HCT116 (cell line): ENCODE data around the gene CRACDL. TPM values are rescaled to one million over a fixed set of nuclear protein-coding genes. Genes with fewer than 3 reads are reported as not detected.

Source experiments
- ATAC-seq: fragments of 200-7000 bp; cut with Tn5 transposase; 2 replicates; pipeline ENCODE4 v1.9.1; 2020; ENCODE audit warnings: mild to moderate bottlenecking, moderate library complexity
- BruUV-seq: library from RNA; stranded (reverse); fragments of 400-500 nt; replicated peaks from 2 replicates; lab custom pipeline; 2021; lab: Mats Ljungman, UMichigan
- CTCF ChIA-PET: fragments of 300-600 bp; sonication (Branson Sonifier 250); formaldehyde crosslinking; loops from one replicate; lab custom pipeline; 2021; ENCODE audit warnings: antibody characterized with exemption; lab: Charles Lee
- POLR2A ChIA-PET: fragments of 300-600, 350-600 bp; sonication (Branson Sonifier 250); formaldehyde crosslinking; loops from one replicate; lab custom pipeline; 2021; ENCODE audit warnings: antibody characterized with exemption; lab: Charles Lee
- RAD21 ChIA-PET, 2 experiments: fragments of 300-600 bp; sonication (Branson Sonifier 250); formaldehyde crosslinking; loops; one replicate each; lab custom pipeline; 2023; ENCODE audit warnings: low total read pairs in 2 of 2; ENCODE audit not compliant: uncharacterized antibody in 2 of 2, unreplicated experiment in 2 of 2, low non-redundant PET in 1 of 2; lab: Charles Lee
- DNase-seq: peaks from one replicate; pipeline ENCODE4 v3.0.0-alpha.2; 2010; ENCODE audit warnings: low read depth, low spot score
- H2AFZ ChIP-seq: fragments of 200-600 bp; shearing (Covaris generic), sonication (generic); 2 replicates; pipeline ENCODE4 v1.6.1; 2017; ENCODE audit warnings: low read depth, mixed run types, mixed read lengths, antibody characterized with exemption, low read length; ENCODE audit not compliant: poor library complexity, severe bottlenecking
- H3K27ac ChIP-seq: 2 replicates; pipeline ENCODE4 v1.5.1; 2012; ENCODE audit warnings: low read depth, low read length
- H3K27me3 ChIP-seq: fragments of 200-600 bp; sonication (generic); 2 replicates; pipeline ENCODE4 v1.6.1; 2016; ENCODE audit warnings: mixed run types, low read length, mixed read lengths; ENCODE audit not compliant: insufficient read depth
- H3K36me3 ChIP-seq, 2 experiments: fragments of 200-500 bp in 1 of 2; fragments of 200-600 bp in 1 of 2; sonication (Bioruptor generic) in 1 of 2; sonication (generic) in 1 of 2; 2 replicates each; pipeline versions ENCODE4 v1.5.1 to v1.6.1; 2014 to 2016; ENCODE audit warnings: low read length in 2 of 2, inconsistent platforms in 1 of 2, mixed read lengths in 1 of 2, mixed run types in 1 of 2; ENCODE audit not compliant: insufficient read depth in 2 of 2, control insufficient read depth in 1 of 2
- H3K4me1 ChIP-seq, 2 experiments: fragments of 200-600 bp in 1 of 2; sonication (generic) in 1 of 2; 2 replicates each; pipeline versions ENCODE4 v1.5.1 to v1.6.1; 2012 to 2017; ENCODE audit warnings: low read length in 2 of 2, inconsistent platforms in 1 of 2, mild to moderate bottlenecking in 1 of 2, mixed read lengths in 1 of 2, mixed run types in 1 of 2, moderate library complexity in 1 of 2; ENCODE audit not compliant: insufficient read depth in 2 of 2, control insufficient read depth in 1 of 2
- H3K4me2 ChIP-seq: fragments of 200-600 bp; sonication (generic); 2 replicates; pipeline ENCODE4 v1.6.1; 2017; ENCODE audit warnings: mixed run types, low read length, mixed read lengths
- H3K4me3 ChIP-seq, 2 experiments: fragments of 200-600 bp in 1 of 2; sonication (generic) in 1 of 2; replicated peaks in 1 of 2; 2 replicates each; pipeline ENCODE4 v1.5.1; 2011 to 2016; ENCODE audit warnings: low read length in 2 of 2, control low read depth in 1 of 2, low read depth in 1 of 2, mild to moderate bottlenecking in 1 of 2, mixed read lengths in 1 of 2, mixed run types in 1 of 2
- H3K79me2 ChIP-seq: fragments of 200-600 bp; sonication (generic); 2 replicates; pipeline ENCODE4 v1.6.1; 2017; ENCODE audit warnings: mild to moderate bottlenecking, mixed run types, low read length, moderate library complexity, mixed read lengths; ENCODE audit not compliant: insufficient read depth
- H3K9ac ChIP-seq: fragments of 200-600 bp; sonication (generic); 2 replicates; pipeline ENCODE4 v1.6.1; 2016; ENCODE audit warnings: low read length, mixed read lengths
- H3K9me2 ChIP-seq: fragments of 200-600 bp; sonication (generic), shearing (Covaris generic); 2 replicates; pipeline ENCODE4 v1.6.1; 2017; ENCODE audit warnings: mixed run types, mild to moderate bottlenecking, moderate library complexity; ENCODE audit not compliant: insufficient read depth
- H3K9me3 ChIP-seq, 2 experiments: fragments of 200-500 bp in 1 of 2; fragments of 200-600 bp in 1 of 2; sonication (Bioruptor generic) in 1 of 2; sonication (generic) in 1 of 2; 2 replicates each; pipeline ENCODE4 v1.6.1; 2014 to 2017; ENCODE audit warnings: low read length in 2 of 2, mixed read lengths in 2 of 2, inconsistent platforms in 1 of 2, low read depth in 1 of 2, mild to moderate bottlenecking in 1 of 2, mixed run types in 1 of 2, moderate library complexity in 1 of 2; ENCODE audit not compliant: control insufficient read depth in 1 of 2, insufficient read depth in 1 of 2
- H4K20me1 ChIP-seq: fragments of 200-600 bp; sonication (generic), shearing (Covaris generic); 2 replicates; pipeline ENCODE4 v1.6.1; 2017; ENCODE audit warnings: mixed run types, mild to moderate bottlenecking, moderate library complexity; ENCODE audit not compliant: insufficient read depth
- CEBPB ChIP-seq: IDR thresholded peaks from 2 replicates; pipeline ENCODE4 v1.6.1; 2012; ENCODE audit warnings: low read depth
- EZH2 ChIP-seq: fragments of 200-600 bp; sonication (generic); IDR thresholded peaks from 2 replicates; pipeline ENCODE4 v1.6.1; 2017; ENCODE audit warnings: antibody characterized with exemption, mixed run types
- MAX ChIP-seq: IDR thresholded peaks from 2 replicates; pipeline ENCODE4 v1.6.1; 2012
- POLR2AphosphoS5 ChIP-seq: IDR thresholded peaks from 2 replicates; pipeline ENCODE4 v1.6.1; 2011; ENCODE audit warnings: mild to moderate bottlenecking, low read depth, low read length, moderate library complexity
- SIN3A ChIP-seq: IDR thresholded peaks from 2 replicates; pipeline ENCODE4 v1.6.1; 2012; ENCODE audit warnings: low read depth
- SP1 ChIP-seq: IDR thresholded peaks from 2 replicates; pipeline ENCODE4 v1.6.1; 2012; ENCODE audit warnings: low read depth
- TCF7L2 ChIP-seq: IDR thresholded peaks from 2 replicates; pipeline ENCODE4 v1.7.0; 2011; ENCODE audit warnings: borderline replicate concordance, inconsistent platforms; ENCODE audit not compliant: insufficient read depth, insufficient read length; ENCODE audit errors: extremely low read depth
- ZBTB33 ChIP-seq: IDR thresholded peaks from 2 replicates; pipeline ENCODE4 v1.6.1; 2011; ENCODE audit warnings: mild to moderate bottlenecking, low read length, moderate library complexity; ENCODE audit not compliant: insufficient replicate concordance; ENCODE audit errors: extremely low read depth
- intact Hi-C: fragments of 100-400 bp; cut with micrococcal nuclease; formaldehyde crosslinking; loops from 2 replicates; pipeline ENCODE4 v1.10.0; 2022
- total RNA-seq: library from RNA; stranded (reverse); gene quantifications from one replicate; pipeline ENCODE4 v1.2.1, GENCODE V29; 2021; ENCODE audit not compliant: unreplicated experiment

Gene CRACDL
- total RNA-seq, 1 experiment from 2014 or later: 1.1 TPM

GRCh38 chr2:98909317-98910211 is 26.5 kb downstream of the CRACDL start:
- Histone ChIP-seq H3K4me2 (peak overlapping the region; percentile 24), H4K20me1 (no peaks in the 10 kb centered on the region), H3K4me1 (peaks cover 36 to 46% of the 10 kb centered on the region in 2 experiments), H3K9ac (no peak overlapping the region), H2AFZ (no peak overlapping the region), H3K36me3 (no peaks in the 10 kb centered on the region), H3K9me3 (no peaks in the 10 kb centered on the region)
- RAD21 ChIA-PET: no interaction called here
- TF ChIP-seq MAX: peak; percentile 40; the same call in 1 of the 2 replicates
- no peak for TF ChIP-seq CEBPB
- TF ChIP-seq, all 23 proteins: peak for 1
- no peak overlapping the region for H3K27ac ChIP-seq
- H3K79me2 ChIP-seq: no peaks in the 10 kb centered on the region
- ATAC-seq: peak; percentile 33; the same call in 1 of the 2 replicates
- CTCF ChIA-PET: no interaction called here
- intact Hi-C loops: loop anchor here (10.0 kb wide), 1 partner anchor 85 kb away; no protein-coding TSS in a partner anchor
- BruUV-seq: no TSS peak
- no peak for DNase-seq
- H3K9me2 ChIP-seq: no peaks in the 10 kb centered on the region
- POLR2A ChIA-PET: no interaction called here
- H3K27me3 ChIP-seq: no peaks in the 10 kb centered on the region
- H3K4me3 ChIP-seq: no peak overlapping the region

GRCh38 chr2:98908931-98909316 is 27.1 kb downstream of the CRACDL start:
- RAD21 ChIA-PET: no interaction called here
- Histone ChIP-seq H3K9me3 (no peaks in the 10 kb centered on the region), H3K4me1 (peaks cover 36 to 46% of the 10 kb centered on the region in 2 experiments), H3K9me2 (no peaks in the 10 kb centered on the region), H3K4me2 (0 out of 2 replicates have a peak overlapping the region, but pooled peaks have one; percentile 24), H3K36me3 (no peaks in the 10 kb centered on the region), H3K27ac (no peak overlapping the region), H3K27me3 (no peaks in the 10 kb centered on the region), H2AFZ (no peak overlapping the region), H3K9ac (no peak overlapping the region), H4K20me1 (no peaks in the 10 kb centered on the region), H3K4me3 (no peak overlapping the region), H3K79me2 (no peaks in the 10 kb centered on the region)
- BruUV-seq: no TSS peak
- TF ChIP-seq CEBPB: no peak
- TF ChIP-seq SP1: no peak
- TF ChIP-seq ZBTB33: no peak
- no peak for TF ChIP-seq MAX
- TF ChIP-seq SIN3A: no peak
- no peak for TF ChIP-seq POLR2AphosphoS5
- no peak for TF ChIP-seq TCF7L2
- TF ChIP-seq EZH2: no peak
- ATAC-seq (no peak), DNase-seq (no peak)
- intact Hi-C loops: loop anchor here (10.0 kb wide), 1 partner anchor 84 kb away; no protein-coding TSS in a partner anchor
- CTCF ChIA-PET: no interaction called here
- POLR2A ChIA-PET: no interaction called here
